Measurements from ENCODE around the gene ZFP69. TPM values are rescaled to one million over a fixed set of nuclear protein-coding genes. Genes with fewer than 3 reads are reported as not detected.
A peak's percentile ranks its signal among the peaks of the same experiment; 100 is the strongest.

ZFP69 gene
- total and polyA plus RNA-seq, 4 donors: 0.96 to 1.9 (median 1.2) TPM

- peaks cover 0 to 4% (median 1%) of the 10 kb centered on the region in 4 donors for H3K36me3 ChIP-seq (ENCODE audit: control insufficient read depth in 4 of 4, insufficient read depth in 3 of 4, low read depth in 1 of 4, low read length in 3 of 4)
- no peaks in the 10 kb centered on the region for H3K9me3 ChIP-seq (ENCODE audit: control insufficient read depth in 4 of 4, low read length in 3 of 4)
- TF ChIP-seq, protein P1, sequence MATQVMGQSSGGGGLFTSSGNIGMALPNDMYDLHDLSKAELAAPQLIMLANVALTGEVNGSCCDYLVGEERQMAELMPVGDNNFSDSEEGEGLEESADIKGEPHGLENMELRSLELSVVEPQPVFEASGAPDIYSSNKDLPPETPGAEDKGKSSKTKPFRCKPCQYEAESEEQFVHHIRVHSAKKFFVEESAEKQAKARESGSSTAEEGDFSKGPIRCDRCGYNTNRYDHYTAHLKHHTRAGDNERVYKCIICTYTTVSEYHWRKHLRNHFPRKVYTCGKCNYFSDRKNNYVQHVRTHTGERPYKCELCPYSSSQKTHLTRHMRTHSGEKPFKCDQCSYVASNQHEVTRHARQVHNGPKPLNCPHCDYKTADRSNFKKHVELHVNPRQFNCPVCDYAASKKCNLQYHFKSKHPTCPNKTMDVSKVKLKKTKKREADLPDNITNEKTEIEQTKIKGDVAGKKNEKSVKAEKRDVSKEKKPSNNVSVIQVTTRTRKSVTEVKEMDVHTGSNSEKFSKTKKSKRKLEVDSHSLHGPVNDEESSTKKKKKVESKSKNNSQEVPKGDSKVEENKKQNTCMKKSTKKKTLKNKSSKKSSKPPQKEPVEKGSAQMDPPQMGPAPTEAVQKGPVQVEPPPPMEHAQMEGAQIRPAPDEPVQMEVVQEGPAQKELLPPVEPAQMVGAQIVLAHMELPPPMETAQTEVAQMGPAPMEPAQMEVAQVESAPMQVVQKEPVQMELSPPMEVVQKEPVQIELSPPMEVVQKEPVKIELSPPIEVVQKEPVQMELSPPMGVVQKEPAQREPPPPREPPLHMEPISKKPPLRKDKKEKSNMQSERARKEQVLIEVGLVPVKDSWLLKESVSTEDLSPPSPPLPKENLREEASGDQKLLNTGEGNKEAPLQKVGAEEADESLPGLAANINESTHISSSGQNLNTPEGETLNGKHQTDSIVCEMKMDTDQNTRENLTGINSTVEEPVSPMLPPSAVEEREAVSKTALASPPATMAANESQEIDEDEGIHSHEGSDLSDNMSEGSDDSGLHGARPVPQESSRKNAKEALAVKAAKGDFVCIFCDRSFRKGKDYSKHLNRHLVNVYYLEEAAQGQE (IDR thresholded peaks at IDR 0.05): no peak
- TF ChIP-seq ZBTB33 (IDR thresholded peaks at IDR 0.05) (no peak), HNF4G (IDR thresholded peaks at IDR 0.05) (no peak), GABPA (IDR thresholded peaks at IDR 0.05 in 1 of 2, conservative IDR thresholded peaks at IDR 0.05 in 1 of 2) (no peak), HNF4A (conservative IDR thresholded peaks at IDR 0.05) (no peak), FOXA1 (IDR thresholded peaks at IDR 0.05) (no peak), FOXA2 (IDR thresholded peaks at IDR 0.05) (no peak), CTCF (IDR thresholded peaks at IDR 0.05; ENCODE audit: low read depth, low read length, missing input control) (no peak), SP1 (IDR thresholded peaks at IDR 0.05) (no peak), ATF3 (IDR thresholded peaks at IDR 0.05) (no peak), RAD21 (IDR thresholded peaks at IDR 0.05) (no peak), NR2F2 (IDR thresholded peaks at IDR 0.05) (no peak), EGR1 (IDR thresholded peaks at IDR 0.05; ENCODE audit: low read depth in 2 of 2) (no peak), RXRA (IDR thresholded peaks at IDR 0.05) (no peak), JUND (IDR thresholded peaks at IDR 0.05) (no peak), TAF1 (conservative IDR thresholded peaks at IDR 0.05) (no peak), MAX (IDR thresholded peaks at IDR 0.05) (no peak), YY1 (IDR thresholded peaks at IDR 0.05) (no peak)
- H3K27ac ChIP-seq (ENCODE audit: low read depth in 1 of 2, low read length in 2 of 2): peak overlapping the region; percentile 80 to 95
- peaks cover 1 to 26% (median 21%) of the 10 kb centered on the region in 4 donors for H3K4me1 ChIP-seq (ENCODE audit: control insufficient read depth in 4 of 4, insufficient read depth in 4 of 4, low read length in 3 of 4)
- peak overlapping the region; percentile 73 to 96 for H3K9ac ChIP-seq (ENCODE audit: low read depth in 1 of 2, low read length in 2 of 2)
- no peaks in the 10 kb centered on the region for H3K27me3 ChIP-seq (ENCODE audit: control insufficient read depth in 4 of 4, insufficient read depth in 4 of 4, low read length in 3 of 4)
- WGBS: 2% methylated on average over 3 of the region's 3 CpGs
- peak overlapping the region; percentile 75 to 96 (median 87) for H3K4me3 ChIP-seq (ENCODE audit: low read depth in 1 of 3, low read length in 3 of 3)
- no peak for DNase-seq (ENCODE audit: low spot score)
Measured at GRCh38 chr1:40532062-40532389, 54.9 kb downstream of the ZFP69 start.

All from liver (tissue), 9 donors.